ENCODE measurements around the gene TBX5.
"Not testable (repeated sequence)": the region's sequence is repeated elsewhere in the genome, so short reads cannot be mapped to it uniquely, and the experiment has no call there.

Gene TBX5

DNA sequence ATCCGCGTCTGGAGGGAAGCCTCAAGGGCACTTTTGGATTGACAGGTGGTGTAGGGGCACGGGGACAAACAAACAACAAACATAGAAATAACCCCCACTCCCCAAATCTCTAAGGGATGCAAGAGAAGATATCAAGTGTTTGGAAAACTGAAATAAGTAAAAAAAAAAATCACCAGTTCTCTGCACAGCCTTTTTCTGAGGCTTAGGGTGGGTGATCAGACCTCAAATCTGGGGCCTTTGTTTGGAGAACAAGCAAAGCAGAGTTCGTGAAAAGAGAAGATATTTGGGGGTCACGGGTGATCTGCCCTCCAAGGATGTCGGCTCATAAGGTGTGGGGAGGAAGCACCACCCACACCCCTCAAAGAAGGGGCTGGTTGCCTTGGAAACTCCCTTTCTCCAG, 10.7 kb downstream of the TBX5 start:
- Mint-ChIP-seq H3K9me3 (no peaks in the 10 kb centered on the region), H3K27me3 (peaks cover 72% of the 10 kb centered on the region), H3K4me1 (no peaks in the 10 kb centered on the region), H3K36me3 (ENCODE audit: low read depth) (no peaks in the 10 kb centered on the region), H3K4me3 (no peak overlapping the region), H3K27ac (no peak overlapping the region)
- DNase-seq (no peak), ATAC-seq (no peak)

DNA sequence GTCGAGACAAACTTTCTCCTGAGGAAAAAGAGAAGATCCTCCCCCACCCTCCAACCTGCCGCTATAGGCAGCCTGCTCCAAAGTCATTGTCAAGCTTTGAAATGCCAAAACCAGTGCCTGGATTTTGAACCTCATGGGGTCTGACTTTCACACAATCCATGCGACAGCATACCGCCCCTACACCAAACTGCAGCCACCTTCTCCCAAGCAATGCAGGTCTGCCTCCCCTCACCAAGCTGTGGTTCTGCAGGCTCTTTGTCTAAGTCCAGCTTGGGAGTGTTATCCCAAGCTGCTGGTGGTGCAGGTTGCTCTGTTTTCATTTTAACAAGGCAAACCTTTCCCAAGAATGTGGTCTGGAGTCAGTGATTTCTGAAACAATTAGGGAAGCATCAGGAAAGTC, 12.4 kb downstream of the TBX5 start:
- no peak for ATAC-seq
- H3K4me3 Mint-ChIP-seq, result no peak overlapping the region

DNA sequence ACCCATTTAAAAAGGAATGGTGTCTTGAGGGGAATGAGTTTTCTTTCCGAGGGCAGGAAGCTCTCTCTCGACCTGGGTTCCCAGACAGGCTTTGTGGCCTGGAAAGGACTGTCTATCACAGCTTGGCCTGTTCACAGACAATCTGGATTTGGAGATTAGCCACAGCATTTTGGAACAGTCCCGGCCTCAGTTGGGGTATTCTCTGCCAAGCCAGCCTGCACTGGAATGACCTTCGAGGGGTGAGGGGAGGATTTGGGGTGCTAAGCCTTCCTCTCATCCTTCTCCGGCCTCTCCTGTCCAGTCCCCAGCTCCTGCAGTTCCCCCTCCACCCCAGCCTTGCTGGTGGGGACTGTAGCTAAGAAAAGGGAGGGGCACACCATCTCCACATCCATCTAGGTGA, 13.0 kb downstream of the TBX5 start:
- H3K4me3 Mint-ChIP-seq, result no peak overlapping the region
- H3K4me1 Mint-ChIP-seq, result no peaks in the 10 kb centered on the region
- DNase-seq, result no peak
- H3K36me3 Mint-ChIP-seq (ENCODE audit: low read depth), result no peaks in the 10 kb centered on the region
- H3K9me3 Mint-ChIP-seq, result peaks cover 4% of the 10 kb centered on the region
- H3K27me3 Mint-ChIP-seq, result peaks cover 58% of the 10 kb centered on the region
- ATAC-seq, result no peak
- no peak overlapping the region for H3K27ac Mint-ChIP-seq

More for the DNA sequence above, 12.4 kb downstream of the TBX5 start:
- no peaks in the 10 kb centered on the region for H3K36me3 Mint-ChIP-seq (ENCODE audit: low read depth)
- H3K4me1 Mint-ChIP-seq, result no peaks in the 10 kb centered on the region
- H3K27me3 Mint-ChIP-seq, result peaks cover 65% of the 10 kb centered on the region
- no peak for DNase-seq
- H3K9me3 Mint-ChIP-seq, result peaks cover 4% of the 10 kb centered on the region
- H3K27ac Mint-ChIP-seq, result no peak overlapping the region

DNA sequence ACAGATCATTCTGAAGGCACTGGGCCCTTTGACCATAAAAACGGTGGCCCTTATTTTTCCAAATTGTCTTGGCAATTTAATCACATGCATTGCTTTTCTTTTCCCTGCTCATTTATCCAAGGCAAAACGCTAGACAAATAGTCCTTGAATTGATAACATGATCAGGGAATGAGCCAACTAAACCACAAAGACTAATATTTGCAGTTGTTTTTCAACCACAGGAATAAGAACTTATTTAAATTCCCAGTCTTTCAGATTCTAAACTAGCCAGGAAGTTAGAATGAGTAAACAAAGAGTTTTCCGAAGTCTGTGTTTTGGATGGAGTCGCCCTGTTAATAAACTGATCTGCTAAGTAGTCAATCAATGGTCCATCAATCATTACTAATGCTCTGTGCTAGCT, 14.9 kb downstream of the TBX5 start:
- no peak overlapping the region for H3K27ac Mint-ChIP-seq

DNA sequence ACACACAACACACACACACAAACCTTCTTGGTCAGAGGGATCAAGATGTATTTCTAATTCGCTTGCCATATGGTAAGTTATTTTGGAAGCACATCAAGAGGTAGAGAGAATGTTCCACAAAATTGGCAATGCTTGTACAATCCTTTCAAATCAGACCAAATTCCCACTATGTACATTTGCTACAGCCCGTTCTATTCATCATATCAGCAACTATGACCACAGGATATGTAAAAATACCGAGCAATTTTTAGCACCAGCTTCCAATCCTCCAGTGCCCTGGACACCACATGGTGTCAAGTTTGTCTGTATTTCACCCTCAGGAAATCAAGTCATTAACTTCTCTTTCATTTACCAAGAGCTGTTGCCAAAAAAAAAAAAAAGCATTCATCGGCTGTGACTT, 21.2 kb downstream of the TBX5 start:
- peaks cover 13% of the 10 kb centered on the region for H3K27me3 Mint-ChIP-seq
- H3K4me3 Mint-ChIP-seq, result no peak overlapping the region
- no peaks in the 10 kb centered on the region for H3K9me3 Mint-ChIP-seq
- H3K4me1 Mint-ChIP-seq, result no peaks in the 10 kb centered on the region
- no peaks in the 10 kb centered on the region for H3K36me3 Mint-ChIP-seq (ENCODE audit: low read depth)
- ATAC-seq (no peak), DNase-seq (no peak)
- H3K27ac Mint-ChIP-seq, result no peak overlapping the region

More for the DNA sequence above, 14.9 kb downstream of the TBX5 start:
- ATAC-seq (no peak), DNase-seq (no peak)
- Mint-ChIP-seq H3K4me1 (no peaks in the 10 kb centered on the region), H3K9me3 (peaks cover 4% of the 10 kb centered on the region), H3K36me3 (ENCODE audit: low read depth) (no peaks in the 10 kb centered on the region), H3K4me3 (no peak overlapping the region), H3K27me3 (peaks cover 46% of the 10 kb centered on the region)

DNA sequence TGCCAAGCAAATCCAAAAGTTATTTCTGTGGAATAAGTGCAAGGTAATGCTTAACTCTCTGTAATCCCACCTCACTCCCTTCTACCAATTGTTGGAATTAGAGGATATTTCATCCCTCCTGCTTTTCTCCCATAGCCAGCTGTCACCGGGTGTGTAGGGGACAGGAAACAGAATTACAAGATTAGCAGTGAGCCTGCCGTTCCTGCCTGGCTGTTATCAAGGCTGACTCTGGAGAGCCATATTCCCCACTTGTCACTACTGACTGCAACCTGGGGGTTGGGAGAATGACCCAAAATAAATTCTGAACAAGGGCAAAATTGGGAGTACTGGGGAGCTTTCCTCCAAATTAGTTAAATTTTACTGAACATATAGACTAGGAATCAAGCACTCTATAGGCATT, 24.8 kb downstream of the TBX5 start:
- Mint-ChIP-seq H3K4me3 (no peak overlapping the region), H3K9me3 (peaks cover 2% of the 10 kb centered on the region), H3K27me3 (peaks cover 13% of the 10 kb centered on the region), H3K36me3 (ENCODE audit: low read depth) (no peaks in the 10 kb centered on the region), H3K27ac (no peak overlapping the region), H3K4me1 (no peaks in the 10 kb centered on the region)
- no peak for ATAC-seq
- DNase-seq, result no peak

DNA sequence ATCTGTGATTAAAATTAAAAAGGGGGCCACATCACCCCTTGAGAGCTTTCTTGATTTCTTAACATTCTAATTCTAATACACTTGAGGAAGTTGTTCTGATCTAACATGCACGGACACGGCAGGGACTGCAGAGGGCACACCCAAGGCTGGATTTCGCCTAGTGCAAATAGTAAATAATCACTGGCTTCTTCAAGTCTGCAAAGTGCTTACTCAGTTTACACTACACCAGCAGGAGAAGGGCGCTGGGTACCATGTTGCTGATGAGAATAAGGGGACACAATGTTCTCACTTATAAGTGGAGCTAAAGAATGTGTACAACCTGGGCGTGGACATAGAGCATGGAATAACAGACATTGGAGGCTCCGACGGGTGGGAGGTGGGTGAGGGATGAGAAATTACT, 34.2 kb downstream of the TBX5 start:
- no peak for ATAC-seq
- H3K9me3 Mint-ChIP-seq, result peaks cover 4% of the 10 kb centered on the region
- H3K27me3 Mint-ChIP-seq, result peaks cover 14% of the 10 kb centered on the region
- no peak overlapping the region for H3K4me3 Mint-ChIP-seq
- no peaks in the 10 kb centered on the region for H3K4me1 Mint-ChIP-seq
- DNase-seq, result no peak
- H3K27ac Mint-ChIP-seq, result no peak overlapping the region
- H3K36me3 Mint-ChIP-seq (ENCODE audit: low read depth), result no peaks in the 10 kb centered on the region

DNA sequence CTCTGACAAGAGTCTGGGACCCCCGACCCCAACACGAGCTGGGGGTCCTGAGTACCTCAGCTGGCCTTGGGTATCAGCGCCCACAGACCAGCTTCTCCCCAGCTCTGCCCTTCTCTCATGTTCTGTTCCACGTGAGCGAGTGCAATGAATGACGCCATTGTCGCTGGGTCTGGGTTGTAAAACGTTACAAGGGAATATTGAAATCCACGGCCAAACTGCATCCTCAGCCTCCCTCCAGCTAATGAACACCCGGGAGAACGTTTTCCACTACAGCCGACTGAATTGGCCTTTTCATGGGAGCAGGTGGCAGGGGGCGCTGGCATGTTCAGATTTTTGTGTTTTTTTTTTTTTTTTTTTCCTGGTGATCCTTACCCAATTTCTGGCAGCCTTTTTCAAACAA, 34.7 kb downstream of the TBX5 start:
- DNase-seq, result no peak
- peaks cover 14% of the 10 kb centered on the region for H3K27me3 Mint-ChIP-seq
- H3K9me3 Mint-ChIP-seq, result peaks cover 6% of the 10 kb centered on the region
- H3K27ac Mint-ChIP-seq, result no peak overlapping the region
- H3K4me1 Mint-ChIP-seq, result no peaks in the 10 kb centered on the region
- no peak overlapping the region for H3K4me3 Mint-ChIP-seq
- no peaks in the 10 kb centered on the region for H3K36me3 Mint-ChIP-seq (ENCODE audit: low read depth)
- no peak for ATAC-seq

DNA sequence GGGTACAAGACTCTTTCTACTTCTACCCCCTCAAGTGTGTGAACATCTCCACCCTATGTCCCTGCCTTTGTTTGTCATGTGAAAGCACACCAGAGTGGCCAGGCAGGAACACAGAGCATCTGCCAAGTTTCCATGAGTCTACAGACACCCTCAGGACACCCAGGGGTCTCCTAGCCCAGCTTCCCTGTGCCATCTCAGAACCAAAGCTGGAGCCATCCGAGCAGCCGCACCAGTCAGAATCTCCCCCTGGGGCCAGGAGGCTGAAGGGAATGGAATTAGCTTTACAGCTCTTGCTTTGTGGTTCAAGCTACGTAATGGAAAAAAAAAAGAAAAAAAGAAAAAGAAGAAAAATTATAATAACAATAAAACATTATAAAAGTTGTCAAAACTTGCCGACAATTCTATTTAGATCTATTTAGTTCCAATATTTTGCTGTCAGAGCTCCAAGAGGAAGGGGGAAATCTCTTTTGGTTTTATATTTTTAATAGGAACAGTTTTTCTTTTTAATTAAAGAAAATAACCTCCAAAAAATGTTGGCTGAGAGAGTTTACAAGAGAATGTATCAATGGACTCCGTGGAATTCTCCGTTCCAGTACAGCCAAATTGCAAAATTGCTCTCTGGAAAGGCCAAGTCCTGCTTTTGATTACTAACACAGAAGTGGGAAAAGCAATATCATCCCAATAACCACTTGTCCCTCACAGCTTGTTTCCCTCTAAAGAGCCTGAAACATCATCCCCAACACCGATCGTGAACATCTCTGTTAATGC, 37.1 kb downstream of the TBX5 start:
- ATAC-seq, result no peak
- no peak overlapping the region for H3K27ac Mint-ChIP-seq
- no peak for DNase-seq
- H3K36me3 Mint-ChIP-seq (ENCODE audit: low read depth), result no peaks in the 10 kb centered on the region
- H3K27me3 Mint-ChIP-seq, result peaks cover 8% of the 10 kb centered on the region
- peaks cover 6% of the 10 kb centered on the region for H3K9me3 Mint-ChIP-seq
- H3K4me1 Mint-ChIP-seq, result no peaks in the 10 kb centered on the region
- H3K4me3 Mint-ChIP-seq, result no peak overlapping the region

DNA sequence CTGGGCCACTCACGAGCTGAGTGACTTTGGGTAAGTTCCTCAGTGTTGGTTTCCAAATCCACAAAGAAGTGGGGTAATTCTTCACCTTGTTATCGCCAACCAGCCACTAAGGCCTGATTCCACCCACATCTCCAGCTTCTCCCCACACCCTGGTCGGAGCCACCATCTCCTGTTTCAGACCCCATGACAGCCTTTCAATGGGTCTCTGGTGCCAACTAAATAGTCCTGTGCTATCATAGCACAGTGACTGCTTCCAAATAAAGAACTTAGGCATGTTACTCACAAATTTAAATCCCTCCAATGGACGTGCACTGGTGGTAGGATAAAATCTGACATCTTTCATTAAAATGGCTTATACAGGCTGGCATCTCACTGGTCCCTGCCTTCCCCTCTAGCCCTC, 44.0 kb downstream of the TBX5 start:
- Mint-ChIP-seq H3K4me1 (no peaks in the 10 kb centered on the region), H3K27ac (no peak overlapping the region), H3K4me3 (no peak overlapping the region), H3K36me3 (ENCODE audit: low read depth) (no peaks in the 10 kb centered on the region), H3K27me3 (peaks cover 2% of the 10 kb centered on the region), H3K9me3 (peaks cover 9% of the 10 kb centered on the region)
- no peak for DNase-seq
- no peak for ATAC-seq

DNA sequence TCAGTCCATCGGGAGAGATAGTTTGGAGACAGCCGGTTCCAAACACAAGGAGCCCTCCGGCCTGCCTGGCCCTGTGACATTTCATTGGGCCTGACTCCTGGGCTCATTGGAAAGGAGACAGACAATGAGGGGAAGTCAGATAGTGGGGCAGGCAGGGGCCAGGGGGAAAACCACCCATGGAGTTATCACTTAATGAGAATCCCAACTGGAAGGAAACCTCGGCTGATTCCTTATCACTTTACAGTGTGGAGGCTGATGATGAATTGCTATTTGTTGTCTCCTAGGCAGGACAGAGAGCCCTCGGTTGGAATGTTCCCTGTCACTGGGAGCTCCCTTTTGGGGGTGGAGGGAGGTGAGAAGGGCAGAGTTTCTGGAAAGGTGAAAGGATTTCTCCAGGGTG, 44.4 kb downstream of the TBX5 start:
- Mint-ChIP-seq H3K27me3 (peaks cover 2% of the 10 kb centered on the region), H3K36me3 (ENCODE audit: low read depth) (no peaks in the 10 kb centered on the region), H3K27ac (no peak overlapping the region), H3K4me3 (no peak overlapping the region), H3K4me1 (no peaks in the 10 kb centered on the region), H3K9me3 (peaks cover 10% of the 10 kb centered on the region)
- DNase-seq (no peak), ATAC-seq (no peak)

DNA sequence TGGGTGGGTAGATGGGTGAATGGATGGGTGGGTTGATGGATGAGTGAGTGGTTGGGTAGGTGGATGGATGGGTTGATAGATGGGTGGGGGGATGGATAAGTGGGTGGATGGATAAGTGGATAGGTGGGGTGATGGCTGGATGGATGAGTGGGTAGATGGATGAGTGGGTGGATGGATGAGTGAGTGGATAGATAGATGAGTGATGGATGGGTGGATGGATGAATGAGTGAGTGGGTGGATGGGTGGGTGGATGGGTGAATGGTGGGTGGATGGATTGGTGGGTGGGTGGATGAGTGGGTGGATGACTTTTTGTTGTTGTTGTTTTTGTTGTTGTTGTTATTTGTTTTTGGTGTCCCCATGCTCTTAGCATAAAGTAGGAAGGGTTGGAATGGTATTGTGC, 45.5 kb downstream of the TBX5 start:
- H3K4me3 Mint-ChIP-seq, result no peak overlapping the region
- H3K9me3 Mint-ChIP-seq, result peaks cover 7% of the 10 kb centered on the region
- H3K27ac Mint-ChIP-seq, result no peak overlapping the region
- H3K36me3 Mint-ChIP-seq (ENCODE audit: low read depth), result no peaks in the 10 kb centered on the region
- H3K4me1 Mint-ChIP-seq, result no peaks in the 10 kb centered on the region
- peaks cover 2% of the 10 kb centered on the region for H3K27me3 Mint-ChIP-seq
- ATAC-seq (no peak), DNase-seq (no peak)

DNA sequence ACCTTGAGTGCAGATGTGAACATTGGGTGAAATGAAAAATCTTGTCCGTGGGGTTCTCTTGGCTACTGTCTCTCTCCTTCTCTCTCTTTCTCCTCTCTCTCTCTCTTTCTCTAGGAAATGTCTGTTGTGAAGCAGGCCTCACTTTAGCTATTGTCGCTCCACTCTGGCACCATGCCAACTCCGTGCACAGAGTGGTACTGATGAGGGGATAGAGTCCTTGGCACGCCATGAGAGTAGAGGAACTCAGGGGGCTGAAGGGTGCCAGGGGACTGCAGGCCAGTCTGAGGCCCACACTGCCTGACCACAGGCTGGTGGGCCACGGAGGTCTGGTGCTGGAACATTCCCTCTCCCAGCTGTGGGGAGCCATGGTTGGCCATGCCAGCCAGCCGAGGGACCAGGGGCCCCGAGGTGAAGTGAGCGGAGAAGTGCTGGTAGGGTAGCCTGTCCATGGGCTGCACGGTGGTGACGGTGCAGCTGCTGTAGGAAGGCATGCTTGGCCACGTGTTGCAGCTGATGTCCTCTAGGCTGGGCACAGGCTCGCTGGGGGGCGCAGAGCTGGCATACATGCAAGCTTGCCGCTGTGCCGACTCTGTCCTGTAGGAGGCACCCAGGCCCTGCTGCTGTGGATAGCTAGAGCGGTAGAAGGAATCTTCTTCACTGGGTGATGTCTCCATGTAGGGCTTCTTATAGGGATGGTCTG, 50.4 kb downstream of the TBX5 start:
- Mint-ChIP-seq H3K27ac (no peak overlapping the region), H3K4me1 (no peaks in the 10 kb centered on the region), H3K4me3 (no peak overlapping the region), H3K27me3 (peaks cover 2% of the 10 kb centered on the region), H3K36me3 (ENCODE audit: low read depth) (no peaks in the 10 kb centered on the region), H3K9me3 (peaks cover 12% of the 10 kb centered on the region)
- DNase-seq (no peak), ATAC-seq (no peak)

DNA sequence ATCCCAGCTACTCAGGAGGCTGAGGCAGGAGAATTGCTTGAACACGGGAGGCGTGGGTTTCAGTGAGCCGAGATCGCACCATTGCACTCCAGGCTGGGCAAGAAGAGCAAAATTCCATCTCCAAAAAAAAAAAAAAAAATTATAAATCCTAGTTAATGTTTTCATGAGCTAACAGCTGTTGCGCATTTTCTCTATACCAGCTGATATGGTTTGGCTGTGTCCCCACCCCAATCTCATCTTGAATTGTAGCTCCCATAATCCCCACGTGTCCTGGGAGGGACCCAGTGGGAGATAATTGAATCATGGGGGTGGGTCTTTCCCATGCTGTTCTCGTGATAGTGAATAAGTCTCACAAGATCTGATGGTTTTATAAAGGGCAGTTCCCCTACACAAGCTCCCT, 56.7 kb downstream of the TBX5 start:
- H3K9me3 Mint-ChIP-seq; H3K27ac Mint-ChIP-seq; H3K4me1 Mint-ChIP-seq; DNase-seq; H3K36me3 Mint-ChIP-seq (ENCODE audit: low read depth); H3K4me3 Mint-ChIP-seq; H3K27me3 Mint-ChIP-seq; ATAC-seq: not testable (repeated sequence)

DNA sequence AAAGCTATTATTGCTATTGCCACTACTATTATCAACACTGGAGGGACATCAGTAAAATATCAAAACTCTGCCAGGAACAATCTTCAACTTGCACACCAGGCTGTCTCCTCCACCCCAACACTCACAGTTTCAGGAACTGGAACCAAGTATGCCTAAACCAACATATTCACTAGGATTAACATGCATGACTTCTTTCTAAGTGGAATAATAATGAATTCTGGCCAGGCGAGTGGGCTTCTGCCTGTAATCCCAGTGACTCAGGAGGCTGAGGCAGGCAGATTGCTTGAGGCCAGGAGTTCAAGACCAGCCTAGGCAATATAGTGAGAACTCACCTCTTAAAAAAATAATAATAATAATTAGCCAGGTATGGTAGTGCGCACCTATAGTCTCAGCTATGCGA, 58.1 kb downstream of the TBX5 start:
- H3K4me1 Mint-ChIP-seq, result no peaks in the 10 kb centered on the region
- no peak overlapping the region for H3K27ac Mint-ChIP-seq
- DNase-seq, result no peak
- H3K4me3 Mint-ChIP-seq, result no peak overlapping the region
- no peak for ATAC-seq
- H3K27me3 Mint-ChIP-seq, result no peaks in the 10 kb centered on the region
- H3K9me3 Mint-ChIP-seq, result no peaks in the 10 kb centered on the region
- no peaks in the 10 kb centered on the region for H3K36me3 Mint-ChIP-seq (ENCODE audit: low read depth)
